HEK293 (cell line): Measurements from ENCODE around the gene TMEM87B.

Experiments
- CTCF ChIA-PET: fragments of 350-600 bp; formaldehyde crosslinking; extraction: SDS; loops from one replicate; lab custom pipeline; 2021; ENCODE audit warnings: antibody characterized with exemption; lab: Yijun Ruan, JAX
- POLR2A ChIA-PET: fragments of 300-600 bp; formaldehyde crosslinking; extraction: SDS; loops from one replicate; lab custom pipeline; 2020; ENCODE audit warnings: antibody characterized with exemption, inconsistent platforms; lab: Yijun Ruan, JAX
- H3K27ac ChIP-seq: fragments of 200-500 bp; sonication (Bioruptor generic); 2 replicates; pipeline ENCODE4 v1.5.1; 2014; ENCODE audit warnings: low read depth, low read length, control low read depth, inconsistent platforms; ENCODE audit errors: extremely low read depth
- H3K36me3 ChIP-seq, 2 experiments: fragments of 200-500 bp in 1 of 2; sonication (Bioruptor generic) in 1 of 2; 1 replicate in 1 of 2; 2 replicates in 1 of 2; pipeline ENCODE4 v1.5.1; 2014 to 2017; ENCODE audit warnings: inconsistent platforms in 2 of 2, low read length in 2 of 2; ENCODE audit not compliant: control insufficient read depth in 2 of 2, insufficient read depth in 1 of 2
- H3K4me1 ChIP-seq: fragments of 200-500 bp; sonication (Bioruptor generic); 2 replicates; pipeline ENCODE4 v1.5.1; 2014; ENCODE audit warnings: mild to moderate bottlenecking, low read length, inconsistent platforms; ENCODE audit not compliant: control insufficient read depth, insufficient read depth
- H3K4me3 ChIP-seq: 2 replicates; pipeline ENCODE4 v1.5.1; 2011; ENCODE audit warnings: low read depth, mild to moderate bottlenecking, control low read depth, low read length, moderate library complexity
- H3K9me3 ChIP-seq: fragments of 200-500 bp; sonication (Bioruptor generic); 2 replicates; pipeline ENCODE4 v1.5.1; 2014; ENCODE audit warnings: low read depth, low read length, inconsistent platforms; ENCODE audit not compliant: control insufficient read depth, insufficient read depth
- GLIS2 ChIP-seq: fragments of 450-650 bp; formaldehyde crosslinking; IDR thresholded peaks from 2 replicates; pipeline ENCODE4 v1.5.1; 2016; ENCODE audit warnings: missing biosample characterization, missing genetic modification characterization
- OSR2 ChIP-seq: fragments of 450-650 bp; formaldehyde crosslinking; IDR thresholded peaks from 2 replicates; pipeline ENCODE4 v1.5.1; 2016; ENCODE audit warnings: missing biosample characterization, missing genetic modification characterization
- RBAK ChIP-seq: fragments of 450-650 bp; formaldehyde crosslinking; IDR thresholded peaks from 2 replicates; pipeline ENCODE4 v1.5.1; 2016; ENCODE audit warnings: missing biosample characterization, missing genetic modification characterization
- SP7 ChIP-seq: fragments of 450-650 bp; formaldehyde crosslinking; IDR thresholded peaks from 2 replicates; pipeline ENCODE4 v1.5.1; 2016; ENCODE audit warnings: missing biosample characterization, missing genetic modification characterization
- YY2 ChIP-seq: fragments of 450-650 bp; formaldehyde crosslinking; IDR thresholded peaks from 2 replicates; pipeline ENCODE4 v1.5.1; 2016; ENCODE audit warnings: missing biosample characterization, missing genetic modification characterization
- ZBTB11 ChIP-seq: fragments of 450-650 bp; formaldehyde crosslinking; conservative IDR thresholded peaks from 2 replicates; pipeline ENCODE4 v1.5.1; 2016; ENCODE audit warnings: low read depth, missing biosample characterization, missing genetic modification characterization
- ZFHX2 ChIP-seq: fragments of 450-650 bp; formaldehyde crosslinking; conservative IDR thresholded peaks from 2 replicates; pipeline ENCODE4 v1.5.1; 2016; ENCODE audit warnings: missing biosample characterization, missing genetic modification characterization
- ZFP37 ChIP-seq: fragments of 450-650 bp; formaldehyde crosslinking; IDR thresholded peaks from 2 replicates; pipeline ENCODE4 v1.5.1; 2016; ENCODE audit warnings: missing biosample characterization, missing genetic modification characterization
- ZFP69B ChIP-seq: fragments of 450-650 bp; formaldehyde crosslinking; IDR thresholded peaks from 2 replicates; pipeline ENCODE4 v1.5.1; 2016; ENCODE audit warnings: missing biosample characterization, missing genetic modification characterization
- ZNF112 ChIP-seq: fragments of 450-650 bp; formaldehyde crosslinking; IDR thresholded peaks from 2 replicates; pipeline ENCODE4 v1.5.0; 2017; ENCODE audit warnings: missing biosample characterization, missing genetic modification characterization
- ZNF184 ChIP-seq: fragments of 450-650 bp; IDR thresholded peaks from 2 replicates; pipeline ENCODE4 v1.5.1; 2018; ENCODE audit warnings: missing biosample characterization, mild to moderate bottlenecking, missing genetic modification characterization
- ZNF311 ChIP-seq: fragments of 450-650 bp; formaldehyde crosslinking; IDR thresholded peaks from 2 replicates; pipeline ENCODE4 v1.5.1; 2017; ENCODE audit warnings: missing biosample characterization, missing genetic modification characterization, borderline replicate concordance
- ZNF341 ChIP-seq: fragments of 450-650 bp; formaldehyde crosslinking; IDR thresholded peaks from 2 replicates; pipeline ENCODE4; 2016; ENCODE audit warnings: low read depth, missing biosample characterization, missing genetic modification characterization
- ZNF473 ChIP-seq: fragments of 450-650 bp; formaldehyde crosslinking; IDR thresholded peaks from 2 replicates; pipeline ENCODE4 v1.5.1; 2017; ENCODE audit warnings: missing biosample characterization, missing genetic modification characterization
- ZNF529 ChIP-seq: fragments of 450-650 bp; formaldehyde crosslinking; IDR thresholded peaks from 2 replicates; pipeline ENCODE4 v1.5.1; 2017; ENCODE audit warnings: missing genetic modification characterization, missing biosample characterization; ENCODE audit not compliant: insufficient replicate concordance
- ZNF658 ChIP-seq: fragments of 450-650 bp; formaldehyde crosslinking; IDR thresholded peaks from 2 replicates; pipeline ENCODE4; 2016; ENCODE audit warnings: missing biosample characterization, missing genetic modification characterization
- ZNF664 ChIP-seq: fragments of 450-650 bp; formaldehyde crosslinking; IDR thresholded peaks from 2 replicates; pipeline ENCODE4 v1.5.1; 2016; ENCODE audit warnings: missing biosample characterization, missing genetic modification characterization
- ZNF701 ChIP-seq: fragments of 450-650 bp; formaldehyde crosslinking; IDR thresholded peaks from 2 replicates; pipeline ENCODE4 v1.5.1; 2016; ENCODE audit warnings: missing biosample characterization, missing genetic modification characterization
- ZNF776 ChIP-seq: fragments of 450-650 bp; formaldehyde crosslinking; IDR thresholded peaks from 2 replicates; pipeline ENCODE4 v1.5.0; 2017; ENCODE audit warnings: missing biosample characterization, missing genetic modification characterization, borderline replicate concordance
- ZNF785 ChIP-seq: fragments of 450-650 bp; formaldehyde crosslinking; IDR thresholded peaks from 2 replicates; pipeline ENCODE4 v1.5.1; 2016; ENCODE audit warnings: missing biosample characterization, missing genetic modification characterization
- ZSCAN16 ChIP-seq: fragments of 450-650 bp; formaldehyde crosslinking; IDR thresholded peaks from 2 replicates; pipeline ENCODE4 v1.5.1; 2016; ENCODE audit warnings: missing biosample characterization, missing genetic modification characterization

Gene TMEM87B

GRCh38 chr2:112141626-112142007 lies 86.5 kb downstream of the TMEM87B start:
- Histone ChIP-seq H3K4me3 (no peak overlapping the region), H3K4me1 (no peaks in the 10 kb centered on the region), H3K27ac (no peak overlapping the region), H3K36me3 (no peaks in the 10 kb centered on the region), H3K9me3 (no peaks in the 10 kb centered on the region)
- CTCF ChIA-PET: no interaction called here
- POLR2A ChIA-PET: no interaction called here
- TF ChIP-seq ZNF776 (tag by site-specific recombination): no peak
- no peak for TF ChIP-seq ZFP69B (tag by site-specific recombination)
- TF ChIP-seq ZSCAN16 (tag by site-specific recombination): no peak

- POLR2A ChIA-PET: no interaction called here
- H3K9me3 ChIP-seq: no peaks in the 10 kb centered on the region
- no peaks in the 10 kb centered on the region for H3K36me3 ChIP-seq
- TF ChIP-seq ZNF701 (tag by site-specific recombination) (no peak), ZSCAN16 (tag by site-specific recombination) (no peak), SP7 (tag by site-specific recombination) (no peak), ZNF341 (no peak), ZFP37 (tag by site-specific recombination) (no peak)
- no peak overlapping the region for H3K27ac ChIP-seq
- H3K4me1 ChIP-seq: no peaks in the 10 kb centered on the region
- H3K4me3 ChIP-seq: no peak overlapping the region
- CTCF ChIA-PET: interaction anchor here (0.6 kb wide), 1 partner anchor 37 kb away, joined by 3 read pairs; no protein-coding TSS in a partner anchor
These were observed 87.5 kb downstream of the TMEM87B start for GRCh38 chr2:112142525-112143078.

GRCh38 chr2:112143150-112143549 lies 88.1 kb downstream of the TMEM87B start:
- Histone ChIP-seq H3K4me3 (no peak overlapping the region), H3K4me1 (no peaks in the 10 kb centered on the region), H3K36me3 (no peaks in the 10 kb centered on the region), H3K9me3 (no peaks in the 10 kb centered on the region), H3K27ac (no peak overlapping the region)
- CTCF ChIA-PET: interaction anchor here (0.6 kb wide), 1 partner anchor 37 kb away, joined by 3 read pairs; no protein-coding TSS in a partner anchor
- no peak for TF ChIP-seq ZNF473
- TF ChIP-seq ZNF311: no peak
- TF ChIP-seq ZNF184: no peak
- TF ChIP-seq ZNF664: no peak
- TF ChIP-seq OSR2 (tag by site-specific recombination): no peak
- TF ChIP-seq ZNF785 (tag by site-specific recombination): no peak
- no peak for TF ChIP-seq RBAK (tag by site-specific recombination)
- TF ChIP-seq ZNF112 (tag by site-specific recombination): no peak
- TF ChIP-seq ZNF341: no peak
- TF ChIP-seq ZNF529 (tag by site-specific recombination): no peak
- TF ChIP-seq GLIS2 (tag by site-specific recombination): no peak
- TF ChIP-seq ZFHX2 (tag by site-specific recombination): no peak
- no peak for TF ChIP-seq ZBTB11
- no peak for TF ChIP-seq YY2 (tag by site-specific recombination)
- no peak for TF ChIP-seq ZNF658 (tag by site-specific recombination)
- POLR2A ChIA-PET: no interaction called here
